GM23338 (cell line): ENCODE data around the gene TOE1.

Source experiments
- CREB1 ChIP-seq: fragments of 250-450 bp; sonication (Bioruptor Pico); IDR thresholded peaks from 2 replicates; pipeline ENCODE4 v1.5.0; 2020; ENCODE audit warnings: low read depth, mild to moderate bottlenecking, moderate library complexity
- EZH2 ChIP-seq: fragments of 200-600 bp; sonication (generic); IDR thresholded peaks from one replicate; pipeline ENCODE4 v1.8.0; 2017; ENCODE audit warnings: antibody characterized with exemption, mild to moderate bottlenecking, low read depth; ENCODE audit not compliant: unreplicated experiment
- EZH2phosphoT487 ChIP-seq: fragments of 200-600 bp; sonication (generic); IDR thresholded peaks from one replicate; pipeline ENCODE4 v1.8.1; 2018; ENCODE audit warnings: antibody characterized with exemption; ENCODE audit not compliant: unreplicated experiment
- JUNB ChIP-seq: IDR thresholded peaks from one replicate; pipeline ENCODE4 v1.6.1; 2016; ENCODE audit warnings: antibody characterized with exemption; ENCODE audit not compliant: unreplicated experiment
- NANOG ChIP-seq: IDR thresholded peaks from 2 replicates; pipeline ENCODE4 v1.6.1; 2016; ENCODE audit warnings: antibody characterized with exemption, borderline replicate concordance
- POLR2AphosphoS5 ChIP-seq: IDR thresholded peaks from 2 replicates; pipeline ENCODE4 v1.6.1; 2016; ENCODE audit warnings: antibody characterized with exemption, low read depth
- STAT1 ChIP-seq: IDR thresholded peaks from one replicate; pipeline ENCODE4 v1.6.1; 2016; ENCODE audit warnings: antibody characterized with exemption; ENCODE audit not compliant: unreplicated experiment
- ZNF114 ChIP-seq: fragments of 250-450 bp; sonication (Bioruptor Pico); IDR thresholded peaks from 2 replicates; pipeline ENCODE4 v1.5.0; 2020; ENCODE audit warnings: mild to moderate bottlenecking, moderate library complexity
- ZNF331 ChIP-seq: fragments of 250-450 bp; sonication (Bioruptor Pico); IDR thresholded peaks from 2 replicates; pipeline ENCODE4 v1.5.0; 2020; ENCODE audit warnings: low read depth, mild to moderate bottlenecking, moderate library complexity
- TF ChIP-seq, protein P1 (sequence below), 2 experiments: fragments of 200-600 bp in 1 of 2; sonication (generic) in 1 of 2; conservative IDR thresholded peaks; 2 replicates each; pipeline versions ENCODE4 v1.5.1 to v1.6.1; 2016 to 2017; ENCODE audit warnings: antibody characterized with exemption in 2 of 2, low read depth in 2 of 2, mild to moderate bottlenecking in 2 of 2, moderate library complexity in 1 of 2
- TF ChIP-seq, protein P2 (sequence below): IDR thresholded peaks from one replicate; pipeline ENCODE4 v1.6.1; 2018; ENCODE audit warnings: antibody characterized with exemption; ENCODE audit not compliant: unreplicated experiment
- TF ChIP-seq, protein P3 (sequence below): IDR thresholded peaks from 2 replicates; pipeline ENCODE4 v1.6.1; 2016; ENCODE audit warnings: antibody characterized with exemption
- TF ChIP-seq, protein P4 (sequence below): fragments of 250-450 bp; sonication (Bioruptor Pico); IDR thresholded peaks from 2 replicates; pipeline ENCODE4 v1.5.0; 2020; ENCODE audit warnings: mild to moderate bottlenecking, moderate library complexity

DNA sequence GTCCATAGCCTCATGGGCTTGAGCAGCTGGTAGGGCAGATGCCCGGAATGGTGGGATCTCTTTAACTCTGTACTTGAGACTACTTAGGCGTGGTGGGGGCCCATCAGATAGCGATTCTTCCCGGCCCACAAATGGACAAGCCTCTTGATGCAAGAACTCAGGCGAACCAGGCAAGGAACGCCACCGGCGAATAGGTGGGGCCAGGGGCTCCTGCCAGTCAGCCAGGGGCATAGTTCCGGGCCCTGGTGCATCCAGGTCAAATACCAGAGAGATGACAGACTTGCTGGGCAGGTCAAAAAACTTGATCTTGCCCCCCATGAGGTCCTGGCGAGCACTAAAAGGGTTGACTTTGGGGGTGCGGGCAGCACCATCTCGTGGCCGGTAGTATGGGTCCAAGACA is 5.0 kb downstream of the TOE1 start:
- TF ChIP-seq, protein P1, sequence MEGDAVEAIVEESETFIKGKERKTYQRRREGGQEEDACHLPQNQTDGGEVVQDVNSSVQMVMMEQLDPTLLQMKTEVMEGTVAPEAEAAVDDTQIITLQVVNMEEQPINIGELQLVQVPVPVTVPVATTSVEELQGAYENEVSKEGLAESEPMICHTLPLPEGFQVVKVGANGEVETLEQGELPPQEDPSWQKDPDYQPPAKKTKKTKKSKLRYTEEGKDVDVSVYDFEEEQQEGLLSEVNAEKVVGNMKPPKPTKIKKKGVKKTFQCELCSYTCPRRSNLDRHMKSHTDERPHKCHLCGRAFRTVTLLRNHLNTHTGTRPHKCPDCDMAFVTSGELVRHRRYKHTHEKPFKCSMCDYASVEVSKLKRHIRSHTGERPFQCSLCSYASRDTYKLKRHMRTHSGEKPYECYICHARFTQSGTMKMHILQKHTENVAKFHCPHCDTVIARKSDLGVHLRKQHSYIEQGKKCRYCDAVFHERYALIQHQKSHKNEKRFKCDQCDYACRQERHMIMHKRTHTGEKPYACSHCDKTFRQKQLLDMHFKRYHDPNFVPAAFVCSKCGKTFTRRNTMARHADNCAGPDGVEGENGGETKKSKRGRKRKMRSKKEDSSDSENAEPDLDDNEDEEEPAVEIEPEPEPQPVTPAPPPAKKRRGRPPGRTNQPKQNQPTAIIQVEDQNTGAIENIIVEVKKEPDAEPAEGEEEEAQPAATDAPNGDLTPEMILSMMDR (conservative IDR thresholded peaks at IDR 0.05; ENCODE audit: low read depth in 2 of 2): no peak
- no peak for TF ChIP-seq POLR2AphosphoS5
- no peak for TF ChIP-seq EZH2phosphoT487
- TF ChIP-seq EZH2: no peak
- TF ChIP-seq ZNF114 (CRISPR knock-in tag): no peak
- no peak for TF ChIP-seq NANOG
- TF ChIP-seq, protein P2, sequence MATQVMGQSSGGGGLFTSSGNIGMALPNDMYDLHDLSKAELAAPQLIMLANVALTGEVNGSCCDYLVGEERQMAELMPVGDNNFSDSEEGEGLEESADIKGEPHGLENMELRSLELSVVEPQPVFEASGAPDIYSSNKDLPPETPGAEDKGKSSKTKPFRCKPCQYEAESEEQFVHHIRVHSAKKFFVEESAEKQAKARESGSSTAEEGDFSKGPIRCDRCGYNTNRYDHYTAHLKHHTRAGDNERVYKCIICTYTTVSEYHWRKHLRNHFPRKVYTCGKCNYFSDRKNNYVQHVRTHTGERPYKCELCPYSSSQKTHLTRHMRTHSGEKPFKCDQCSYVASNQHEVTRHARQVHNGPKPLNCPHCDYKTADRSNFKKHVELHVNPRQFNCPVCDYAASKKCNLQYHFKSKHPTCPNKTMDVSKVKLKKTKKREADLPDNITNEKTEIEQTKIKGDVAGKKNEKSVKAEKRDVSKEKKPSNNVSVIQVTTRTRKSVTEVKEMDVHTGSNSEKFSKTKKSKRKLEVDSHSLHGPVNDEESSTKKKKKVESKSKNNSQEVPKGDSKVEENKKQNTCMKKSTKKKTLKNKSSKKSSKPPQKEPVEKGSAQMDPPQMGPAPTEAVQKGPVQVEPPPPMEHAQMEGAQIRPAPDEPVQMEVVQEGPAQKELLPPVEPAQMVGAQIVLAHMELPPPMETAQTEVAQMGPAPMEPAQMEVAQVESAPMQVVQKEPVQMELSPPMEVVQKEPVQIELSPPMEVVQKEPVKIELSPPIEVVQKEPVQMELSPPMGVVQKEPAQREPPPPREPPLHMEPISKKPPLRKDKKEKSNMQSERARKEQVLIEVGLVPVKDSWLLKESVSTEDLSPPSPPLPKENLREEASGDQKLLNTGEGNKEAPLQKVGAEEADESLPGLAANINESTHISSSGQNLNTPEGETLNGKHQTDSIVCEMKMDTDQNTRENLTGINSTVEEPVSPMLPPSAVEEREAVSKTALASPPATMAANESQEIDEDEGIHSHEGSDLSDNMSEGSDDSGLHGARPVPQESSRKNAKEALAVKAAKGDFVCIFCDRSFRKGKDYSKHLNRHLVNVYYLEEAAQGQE: no peak
- TF ChIP-seq, protein P3, sequence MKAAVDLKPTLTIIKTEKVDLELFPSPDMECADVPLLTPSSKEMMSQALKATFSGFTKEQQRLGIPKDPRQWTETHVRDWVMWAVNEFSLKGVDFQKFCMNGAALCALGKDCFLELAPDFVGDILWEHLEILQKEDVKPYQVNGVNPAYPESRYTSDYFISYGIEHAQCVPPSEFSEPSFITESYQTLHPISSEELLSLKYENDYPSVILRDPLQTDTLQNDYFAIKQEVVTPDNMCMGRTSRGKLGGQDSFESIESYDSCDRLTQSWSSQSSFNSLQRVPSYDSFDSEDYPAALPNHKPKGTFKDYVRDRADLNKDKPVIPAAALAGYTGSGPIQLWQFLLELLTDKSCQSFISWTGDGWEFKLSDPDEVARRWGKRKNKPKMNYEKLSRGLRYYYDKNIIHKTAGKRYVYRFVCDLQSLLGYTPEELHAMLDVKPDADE: no peak
- no peak for TF ChIP-seq CREB1
- TF ChIP-seq ZNF331 (CRISPR knock-in tag): no peak
- TF ChIP-seq STAT1: no peak
- no peak for TF ChIP-seq JUNB
- TF ChIP-seq, protein P4, sequence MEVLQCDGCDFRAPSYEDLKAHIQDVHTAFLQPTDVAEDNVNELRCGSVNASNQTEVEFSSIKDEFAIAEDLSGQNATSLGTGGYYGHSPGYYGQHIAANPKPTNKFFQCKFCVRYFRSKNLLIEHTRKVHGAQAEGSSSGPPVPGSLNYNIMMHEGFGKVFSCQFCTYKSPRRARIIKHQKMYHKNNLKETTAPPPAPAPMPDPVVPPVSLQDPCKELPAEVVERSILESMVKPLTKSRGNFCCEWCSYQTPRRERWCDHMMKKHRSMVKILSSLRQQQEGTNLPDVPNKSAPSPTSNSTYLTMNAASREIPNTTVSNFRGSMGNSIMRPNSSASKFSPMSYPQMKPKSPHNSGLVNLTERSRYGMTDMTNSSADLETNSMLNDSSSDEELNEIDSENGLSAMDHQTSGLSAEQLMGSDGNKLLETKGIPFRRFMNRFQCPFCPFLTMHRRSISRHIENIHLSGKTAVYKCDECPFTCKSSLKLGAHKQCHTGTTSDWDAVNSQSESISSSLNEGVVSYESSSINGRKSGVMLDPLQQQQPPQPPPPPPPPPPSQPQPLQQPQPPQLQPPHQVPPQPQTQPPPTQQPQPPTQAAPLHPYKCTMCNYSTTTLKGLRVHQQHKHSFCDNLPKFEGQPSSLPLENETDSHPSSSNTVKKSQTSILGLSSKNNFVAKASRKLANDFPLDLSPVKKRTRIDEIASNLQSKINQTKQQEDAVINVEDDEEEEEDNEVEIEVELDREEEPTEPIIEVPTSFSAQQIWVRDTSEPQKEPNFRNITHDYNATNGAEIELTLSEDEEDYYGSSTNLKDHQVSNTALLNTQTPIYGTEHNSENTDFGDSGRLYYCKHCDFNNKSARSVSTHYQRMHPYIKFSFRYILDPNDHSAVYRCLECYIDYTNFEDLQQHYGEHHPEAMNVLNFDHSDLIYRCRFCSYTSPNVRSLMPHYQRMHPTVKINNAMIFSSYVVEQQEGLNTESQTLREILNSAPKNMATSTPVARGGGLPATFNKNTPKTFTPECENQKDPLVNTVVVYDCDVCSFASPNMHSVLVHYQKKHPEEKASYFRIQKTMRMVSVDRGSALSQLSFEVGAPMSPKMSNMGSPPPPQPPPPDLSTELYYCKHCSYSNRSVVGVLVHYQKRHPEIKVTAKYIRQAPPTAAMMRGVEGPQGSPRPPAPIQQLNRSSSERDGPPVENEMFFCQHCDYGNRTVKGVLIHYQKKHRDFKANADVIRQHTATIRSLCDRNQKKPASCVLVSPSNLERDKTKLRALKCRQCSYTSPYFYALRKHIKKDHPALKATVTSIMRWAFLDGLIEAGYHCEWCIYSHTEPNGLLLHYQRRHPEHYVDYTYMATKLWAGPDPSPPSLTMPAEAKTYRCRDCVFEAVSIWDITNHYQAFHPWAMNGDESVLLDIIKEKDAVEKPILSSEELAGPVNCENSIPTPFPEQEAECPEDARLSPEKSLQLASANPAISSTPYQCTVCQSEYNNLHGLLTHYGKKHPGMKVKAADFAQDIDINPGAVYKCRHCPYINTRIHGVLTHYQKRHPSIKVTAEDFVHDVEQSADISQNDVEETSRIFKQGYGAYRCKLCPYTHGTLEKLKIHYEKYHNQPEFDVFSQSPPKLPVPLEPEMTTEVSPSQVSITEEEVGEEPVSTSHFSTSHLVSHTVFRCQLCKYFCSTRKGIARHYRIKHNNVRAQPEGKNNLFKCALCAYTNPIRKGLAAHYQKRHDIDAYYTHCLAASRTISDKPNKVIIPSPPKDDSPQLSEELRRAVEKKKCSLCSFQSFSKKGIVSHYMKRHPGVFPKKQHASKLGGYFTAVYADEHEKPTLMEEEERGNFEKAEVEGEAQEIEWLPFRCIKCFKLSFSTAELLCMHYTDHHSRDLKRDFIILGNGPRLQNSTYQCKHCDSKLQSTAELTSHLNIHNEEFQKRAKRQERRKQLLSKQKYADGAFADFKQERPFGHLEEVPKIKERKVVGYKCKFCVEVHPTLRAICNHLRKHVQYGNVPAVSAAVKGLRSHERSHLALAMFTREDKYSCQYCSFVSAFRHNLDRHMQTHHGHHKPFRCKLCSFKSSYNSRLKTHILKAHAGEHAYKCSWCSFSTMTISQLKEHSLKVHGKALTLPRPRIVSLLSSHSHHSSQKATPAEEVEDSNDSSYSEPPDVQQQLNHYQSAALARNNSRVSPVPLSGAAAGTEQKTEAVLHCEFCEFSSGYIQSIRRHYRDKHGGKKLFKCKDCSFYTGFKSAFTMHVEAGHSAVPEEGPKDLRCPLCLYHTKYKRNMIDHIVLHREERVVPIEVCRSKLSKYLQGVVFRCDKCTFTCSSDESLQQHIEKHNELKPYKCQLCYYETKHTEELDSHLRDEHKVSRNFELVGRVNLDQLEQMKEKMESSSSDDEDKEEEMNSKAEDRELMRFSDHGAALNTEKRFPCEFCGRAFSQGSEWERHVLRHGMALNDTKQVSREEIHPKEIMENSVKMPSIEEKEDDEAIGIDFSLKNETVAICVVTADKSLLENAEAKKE (CRISPR knock-in tag): no peak
